ENCODE measurements around the gene EXTL1. TPM values are rescaled to one million over a fixed set of nuclear protein-coding genes. Genes with fewer than 3 reads are reported as not detected.

EXTL1 gene
- total and polyA plus RNA-seq, 8 donors, result 0.18 to 26.3 (median 0.31) TPM; not detected in 4

GRCh38 chr1:25999041-25999800 is 22.4 kb upstream of the EXTL1 start:
- H3K4me1 ChIP-seq, result peaks cover 10 to 27% (median 22%) of the 10 kb centered on the region in 4 donors

DNA sequence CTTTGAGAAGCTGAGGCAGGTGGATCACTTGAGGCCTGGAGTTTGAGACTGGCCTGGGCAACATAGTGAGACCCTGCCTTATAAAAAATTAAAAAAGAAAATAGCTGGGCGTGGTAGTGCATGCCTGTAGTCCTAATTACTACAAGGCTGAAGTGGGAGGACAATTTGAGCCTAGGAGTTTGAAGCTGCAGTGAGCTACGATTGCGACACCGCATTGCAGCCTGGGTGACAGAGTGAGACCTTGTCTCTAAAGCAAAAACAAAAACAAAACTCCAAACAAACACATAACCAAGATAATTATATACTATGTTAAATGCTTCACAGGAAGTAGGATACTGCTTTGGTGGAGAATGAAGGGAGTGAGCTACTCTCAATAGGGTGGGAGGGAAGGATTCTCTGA is 18.3 kb upstream of the EXTL1 start:
- H3K9me3 ChIP-seq, result no peaks in the 10 kb centered on the region
- DNase-seq, result no peak
- no peaks in the 10 kb centered on the region for H3K27me3 ChIP-seq
- no peaks in the 10 kb centered on the region for H3K36me3 ChIP-seq
- no peak for TF ChIP-seq POLR2A (IDR thresholded peaks at IDR 0.05)
- no peak for TF ChIP-seq CTCF (IDR thresholded peaks at IDR 0.05)
- TF ChIP-seq POLR2AphosphoS5 (IDR thresholded peaks at IDR 0.05), result no peak
- TF ChIP-seq EP300 (IDR thresholded peaks at IDR 0.05), result no peak
- H3K4me3 ChIP-seq, result no peak overlapping the region
- WGBS, 5 donors, result 88 to 94% (median 91%) methylated on average over 4 of the region's 4 CpGs
- H3K27ac ChIP-seq, result no peak overlapping the region
- H3K4me1 ChIP-seq, result peaks cover 0 to 12% (median 6%) of the 10 kb centered on the region in 4 donors
- intact Hi-C loops (cut with DNase I; ENCODE audit: low total_unique reads), result no loop called here

More at GRCh38 chr1:25999041-25999800, 22.4 kb upstream of the EXTL1 start:
- H3K4me3 ChIP-seq, result no peak overlapping the region
- intact Hi-C loops (cut with DNase I; ENCODE audit: low total_unique reads), result loop anchor here (5.0 kb wide), 1 partner anchor 102 kb away; no protein-coding TSS in a partner anchor
- H3K27me3 ChIP-seq, result no peaks in the 10 kb centered on the region
- no peaks in the 10 kb centered on the region for H3K9me3 ChIP-seq
- 86 to 90% (median 87%) methylated on average over 18 of the region's 18 CpGs for WGBS, 5 donors
- no peaks in the 10 kb centered on the region for H3K36me3 ChIP-seq
- no peak overlapping the region for H3K27ac ChIP-seq
- TF ChIP-seq POLR2A (IDR thresholded peaks at IDR 0.05) (no peak), EP300 (IDR thresholded peaks at IDR 0.05) (no peak), CTCF (IDR thresholded peaks at IDR 0.05) (no peak), POLR2AphosphoS5 (IDR thresholded peaks at IDR 0.05) (no peak)
- DNase-seq, result no peak

DNA sequence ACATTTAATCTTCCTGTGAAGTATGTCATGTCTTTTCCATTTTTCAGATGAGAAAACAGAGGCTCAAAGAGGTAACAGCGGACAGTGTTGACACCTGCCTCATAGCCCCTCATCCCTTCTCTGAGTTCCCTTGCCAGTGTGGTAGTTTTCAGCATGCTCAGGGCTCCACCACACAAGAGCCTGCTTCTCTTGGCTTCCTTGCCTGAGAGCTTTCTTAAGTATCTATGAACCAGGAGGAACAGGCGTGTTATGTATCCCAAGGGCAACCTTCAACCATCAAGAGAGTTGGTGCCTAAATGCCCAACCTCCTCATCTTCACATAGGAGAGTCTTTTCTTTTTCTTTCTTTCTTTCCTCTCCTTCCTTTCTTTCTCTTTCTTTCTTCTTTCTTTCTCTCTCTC is 17.8 kb upstream of the EXTL1 start:
- intact Hi-C loops (cut with DNase I; ENCODE audit: low total_unique reads), result no loop called here
- 69 to 80% (median 75%) methylated on average over 2 of the region's 2 CpGs for WGBS, 5 donors
- no peak for DNase-seq
- Histone ChIP-seq H3K27me3 (no peaks in the 10 kb centered on the region), H3K4me3 (no peak overlapping the region), H3K27ac (no peak overlapping the region), H3K36me3 (no peaks in the 10 kb centered on the region), H3K4me1 (peaks cover 0 to 7% (median 1%) of the 10 kb centered on the region in 4 donors), H3K9me3 (no peaks in the 10 kb centered on the region)
- no peak for TF ChIP-seq POLR2AphosphoS5 (IDR thresholded peaks at IDR 0.05)
- no peak for TF ChIP-seq CTCF (IDR thresholded peaks at IDR 0.05)
- no peak for TF ChIP-seq EP300 (IDR thresholded peaks at IDR 0.05)

- intact Hi-C loops (cut with DNase I; ENCODE audit: low total_unique reads), result no loop called here
- TF ChIP-seq CTCF (IDR thresholded peaks at IDR 0.05), result no peak
- TF ChIP-seq EP300 (IDR thresholded peaks at IDR 0.05), result no peak
- TF ChIP-seq POLR2AphosphoS5 (IDR thresholded peaks at IDR 0.05), result no peak
- TF ChIP-seq POLR2A (IDR thresholded peaks at IDR 0.05), result no peak
- Histone ChIP-seq H3K27me3 (no peaks in the 10 kb centered on the region), H3K4me1 (peaks cover 0 to 7% (median 0%) of the 10 kb centered on the region in 4 donors), H3K9me3 (no peaks in the 10 kb centered on the region), H3K36me3 (no peaks in the 10 kb centered on the region), H3K27ac (peak overlapping the region in 1 of 5 donors; percentile 28), H3K4me3 (no peak overlapping the region)
- DNase-seq, result peak in 1 of 2 donors; percentile 46
- 61 to 75% (median 69%) methylated on average over 4 of the region's 4 CpGs for WGBS, 5 donors
Observed at GRCh38 chr1:26005434-26006105, 16.0 kb upstream of the EXTL1 start.
